ENCODE results near the gene OR13A1.

- TF ChIP-seq, protein P1, sequence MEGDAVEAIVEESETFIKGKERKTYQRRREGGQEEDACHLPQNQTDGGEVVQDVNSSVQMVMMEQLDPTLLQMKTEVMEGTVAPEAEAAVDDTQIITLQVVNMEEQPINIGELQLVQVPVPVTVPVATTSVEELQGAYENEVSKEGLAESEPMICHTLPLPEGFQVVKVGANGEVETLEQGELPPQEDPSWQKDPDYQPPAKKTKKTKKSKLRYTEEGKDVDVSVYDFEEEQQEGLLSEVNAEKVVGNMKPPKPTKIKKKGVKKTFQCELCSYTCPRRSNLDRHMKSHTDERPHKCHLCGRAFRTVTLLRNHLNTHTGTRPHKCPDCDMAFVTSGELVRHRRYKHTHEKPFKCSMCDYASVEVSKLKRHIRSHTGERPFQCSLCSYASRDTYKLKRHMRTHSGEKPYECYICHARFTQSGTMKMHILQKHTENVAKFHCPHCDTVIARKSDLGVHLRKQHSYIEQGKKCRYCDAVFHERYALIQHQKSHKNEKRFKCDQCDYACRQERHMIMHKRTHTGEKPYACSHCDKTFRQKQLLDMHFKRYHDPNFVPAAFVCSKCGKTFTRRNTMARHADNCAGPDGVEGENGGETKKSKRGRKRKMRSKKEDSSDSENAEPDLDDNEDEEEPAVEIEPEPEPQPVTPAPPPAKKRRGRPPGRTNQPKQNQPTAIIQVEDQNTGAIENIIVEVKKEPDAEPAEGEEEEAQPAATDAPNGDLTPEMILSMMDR (IDR thresholded peaks at IDR 0.05) = no peak
- TF ChIP-seq POLR2A (IDR thresholded peaks at IDR 0.05) = no peak
Measured at GRCh38 chr10:45319702-45320101, 4.3 kb upstream of the OR13A1 start.
